ENCODE measurements around the gene FAM131B. TPM values are rescaled to one million over a fixed set of nuclear protein-coding genes. Genes with fewer than 3 reads are reported as not detected.

The FAM131B gene
- total and polyA plus RNA-seq, 9 of the 15 experiments (the other 6 are each of a cell fraction or from before 2014, with no cell fraction given): 0.03 to 0.04 TPM; not detected in 7

- TF ChIP-seq CBX3 (IDR thresholded peaks at IDR 0.05; ENCODE audit: borderline replicate concordance in 1 of 2, low read length in 2 of 2) (peak in 1 of 2 experiments; percentile 85; a peak in 1 of 3 replicates), RERE (CRISPR knock-in tag; IDR thresholded peaks at IDR 0.05; ENCODE audit: borderline replicate concordance) (no peak), HMGN3 (IDR thresholded peaks at IDR 0.05; ENCODE audit: borderline replicate concordance, extremely low read depth, insufficient read length, low read depth, low read length) (peak; percentile 60), CREM (IDR thresholded peaks at IDR 0.05; ENCODE audit: low read depth) (peak; percentile 81), NCOR1 (IDR thresholded peaks at IDR 0.05) (no peak), NR4A1 (CRISPR knock-in tag; IDR thresholded peaks at IDR 0.05) (no peak), NR4A1 (tag; IDR thresholded peaks at IDR 0.05) (no peak), POLR3A (IDR thresholded peaks at IDR 0.05; ENCODE audit: borderline replicate concordance, extremely low read depth, insufficient read depth, insufficient read length) (no peak), GABPB1 (CRISPR knock-in tag; IDR thresholded peaks at IDR 0.05) (peak; percentile 71), ZBTB7A (IDR thresholded peaks at IDR 0.05; ENCODE audit: borderline replicate concordance, control insufficient read depth, low read depth, low read length) (peak; percentile 80), ELF1 (tag; IDR thresholded peaks at IDR 0.05) (peak; percentile 49; the same call in 1 of the 2 replicates), TEAD4 (IDR thresholded peaks at IDR 0.05; ENCODE audit: low read length) (0 out of 2 replicates have a peak, but pooled peaks have one; percentile 24), TEAD4 (CRISPR knock-in tag; IDR thresholded peaks at IDR 0.05; ENCODE audit: borderline replicate concordance) (no peak), PYGO2 (tag; IDR thresholded peaks at IDR 0.05) (no peak), RNF2 (IDR thresholded peaks at IDR 0.05) (no peak), SMARCA4 (IDR thresholded peaks at IDR 0.05) (peak; percentile 43; the same call in 1 of the 2 replicates), PML (IDR thresholded peaks at IDR 0.05; ENCODE audit: low read length) (no peak), KAT2B (IDR thresholded peaks at IDR 0.05; ENCODE audit: low read depth, low read length) (no peak), CREB3L1 (IDR thresholded peaks at IDR 0.05; ENCODE audit: borderline replicate concordance, low read depth) (no peak), POLR2G (IDR thresholded peaks at IDR 0.05; ENCODE audit: low read depth, low read length) (peak; percentile 69)
- TF ChIP-seq, protein P1, sequence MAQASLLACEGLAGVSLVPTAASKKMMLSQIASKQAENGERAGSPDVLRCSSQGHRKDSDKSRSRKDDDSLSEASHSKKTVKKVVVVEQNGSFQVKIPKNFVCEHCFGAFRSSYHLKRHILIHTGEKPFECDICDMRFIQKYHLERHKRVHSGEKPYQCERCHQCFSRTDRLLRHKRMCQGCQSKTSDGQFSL (CRISPR knock-in tag; IDR thresholded peaks at IDR 0.05): 0 out of 2 replicates have a peak, but pooled peaks have one; percentile 34
- TF ChIP-seq, protein P1 (tag; IDR thresholded peaks at IDR 0.05): no peak
Observed at GRCh38 chr7:143345428-143345900, 17.0 kb downstream of the FAM131B start (continued).
